Liver (tissue), 3 donors: ENCODE data around the gene PTPRQ.

ENCODE experiments used
- CTCF ChIP-seq: fragments of 150-350 bp; IDR thresholded peaks from 2 replicates; pipeline ENCODE4 v1.5.1; 2017; ENCODE audit warnings: improper control_type of control experiment, low read depth, low read length; ENCODE audit not compliant: missing input control
- SP1 ChIP-seq: IDR thresholded peaks from 2 replicates; pipeline ENCODE4 v1.6.1; 2018; ENCODE audit warnings: antibody characterized with exemption, mild to moderate bottlenecking
- TAF1 ChIP-seq: conservative IDR thresholded peaks from 2 replicates; pipeline ENCODE4 v1.6.1; 2016; ENCODE audit warnings: antibody characterized with exemption, mild to moderate bottlenecking
- TF ChIP-seq, protein P1 (sequence below): IDR thresholded peaks from 2 replicates; pipeline ENCODE4 v1.6.1; 2016; ENCODE audit warnings: antibody characterized with exemption
- TF ChIP-seq, protein P2 (sequence below): IDR thresholded peaks from 2 replicates; pipeline ENCODE4 v1.6.1; 2016; ENCODE audit warnings: antibody characterized with exemption
- donor health status: healthy.
- donor health status: healthy.

DNA sequence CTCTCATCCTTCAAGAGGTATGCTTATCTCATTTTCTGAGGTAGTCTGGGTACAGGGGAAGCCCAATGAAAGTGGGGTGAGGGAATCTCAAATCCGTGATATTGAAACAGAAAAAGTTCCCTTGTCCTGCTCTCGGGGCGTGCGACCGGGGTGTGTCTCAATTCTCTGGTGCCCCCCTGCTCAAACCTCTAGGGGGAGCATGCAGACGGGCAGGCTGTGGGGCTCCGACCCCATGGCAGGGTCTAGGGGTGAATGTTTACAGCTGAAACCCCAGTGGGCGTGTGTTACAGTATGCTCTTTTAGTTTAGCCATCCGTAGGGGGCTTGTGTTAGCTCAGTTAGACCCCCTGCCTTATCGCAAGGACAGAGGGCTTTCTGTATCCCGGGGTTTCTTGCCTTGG, 68.7 kb downstream of the PTPRQ start:
- TF ChIP-seq CTCF, result no peak
- TF ChIP-seq SP1, result no peak
- TF ChIP-seq, protein P1, sequence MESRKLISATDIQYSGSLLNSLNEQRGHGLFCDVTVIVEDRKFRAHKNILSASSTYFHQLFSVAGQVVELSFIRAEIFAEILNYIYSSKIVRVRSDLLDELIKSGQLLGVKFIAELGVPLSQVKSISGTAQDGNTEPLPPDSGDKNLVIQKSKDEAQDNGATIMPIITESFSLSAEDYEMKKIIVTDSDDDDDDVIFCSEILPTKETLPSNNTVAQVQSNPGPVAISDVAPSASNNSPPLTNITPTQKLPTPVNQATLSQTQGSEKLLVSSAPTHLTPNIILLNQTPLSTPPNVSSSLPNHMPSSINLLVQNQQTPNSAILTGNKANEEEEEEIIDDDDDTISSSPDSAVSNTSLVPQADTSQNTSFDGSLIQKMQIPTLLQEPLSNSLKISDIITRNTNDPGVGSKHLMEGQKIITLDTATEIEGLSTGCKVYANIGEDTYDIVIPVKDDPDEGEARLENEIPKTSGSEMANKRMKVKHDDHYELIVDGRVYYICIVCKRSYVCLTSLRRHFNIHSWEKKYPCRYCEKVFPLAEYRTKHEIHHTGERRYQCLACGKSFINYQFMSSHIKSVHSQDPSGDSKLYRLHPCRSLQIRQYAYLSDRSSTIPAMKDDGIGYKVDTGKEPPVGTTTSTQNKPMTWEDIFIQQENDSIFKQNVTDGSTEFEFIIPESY, result no peak
- no peak for TF ChIP-seq TAF1
- TF ChIP-seq, protein P2, sequence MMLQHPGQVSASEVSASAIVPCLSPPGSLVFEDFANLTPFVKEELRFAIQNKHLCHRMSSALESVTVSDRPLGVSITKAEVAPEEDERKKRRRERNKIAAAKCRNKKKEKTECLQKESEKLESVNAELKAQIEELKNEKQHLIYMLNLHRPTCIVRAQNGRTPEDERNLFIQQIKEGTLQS, result no peak
